Neutrophil (primary cell): ENCODE results near the gene KLRG1.

Experiments
- H3K27ac ChIP-seq: fragments of 200-600 bp; sonication (generic); 2 replicates; pipeline ENCODE4 v1.5.1; 2016; ENCODE audit warnings: mild to moderate bottlenecking, moderate library complexity
- H3K27me3 ChIP-seq: fragments of 200-600 bp; sonication (generic); 2 replicates; pipeline ENCODE4 v1.6.0; 2016; ENCODE audit warnings: mild to moderate bottlenecking
- H3K36me3 ChIP-seq: fragments of 200-600 bp; sonication (generic); 2 replicates; pipeline ENCODE4 v1.5.1; 2017
- H3K4me1 ChIP-seq, 2 experiments: fragments of 200-600 bp in 1 of 2; sonication (generic) in 1 of 2; 1 replicate in 1 of 2; 2 replicates in 1 of 2; pipeline versions ENCODE4 v1.5.1 to v1.6.1; 2013 to 2016; ENCODE audit warnings: low read depth in 1 of 2, low read length in 1 of 2, mild to moderate bottlenecking in 1 of 2, moderate library complexity in 1 of 2; ENCODE audit not compliant: control insufficient read depth in 1 of 2, insufficient read depth in 1 of 2
- H3K4me3 ChIP-seq, 2 experiments: fragments of 200-600 bp in 1 of 2; sonication (generic) in 1 of 2; 1 replicate in 1 of 2; 2 replicates in 1 of 2; pipeline ENCODE4 v1.5.1; 2013 to 2016; ENCODE audit warnings: low read depth in 1 of 2, low read length in 1 of 2, mild to moderate bottlenecking in 1 of 2, moderate library complexity in 1 of 2
- H3K9me3 ChIP-seq: fragments of 200-600 bp; sonication (generic); 2 replicates; pipeline ENCODE4 v1.5.1; 2016
- TF ChIP-seq, protein P1 (sequence below): fragments of 200-600 bp; sonication (generic); IDR thresholded peaks from 2 replicates; pipeline ENCODE4 v1.5.1; 2016; ENCODE audit warnings: antibody characterized with exemption

KLRG1 gene

DNA sequence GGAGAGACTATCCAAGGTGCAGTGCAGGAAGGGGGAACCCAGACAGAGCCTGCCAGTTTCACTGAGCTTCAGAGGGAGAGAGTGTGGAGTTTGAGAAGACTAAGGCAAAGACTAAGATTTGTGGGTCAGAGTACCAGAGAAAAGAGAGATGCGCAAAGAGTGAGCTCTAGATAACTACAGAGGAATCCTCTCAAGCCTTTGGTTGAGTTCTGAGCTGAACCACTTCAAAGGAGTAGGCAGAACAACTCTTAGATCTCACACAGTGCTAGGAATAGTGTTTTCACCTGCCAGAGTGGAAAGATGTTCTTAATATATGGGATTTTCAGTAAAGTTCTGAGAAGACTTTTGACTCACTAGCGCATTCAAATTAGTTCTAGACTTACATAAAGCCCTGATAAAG, 29.2 kb upstream of the KLRG1 start:
- Histone ChIP-seq H3K4me3 (no peak overlapping the region), H3K4me1 (no peaks in the 10 kb centered on the region), H3K27ac (no peak overlapping the region), H3K9me3 (no peaks in the 10 kb centered on the region), H3K36me3 (no peaks in the 10 kb centered on the region), H3K27me3 (no peaks in the 10 kb centered on the region)
- TF ChIP-seq, protein P1, sequence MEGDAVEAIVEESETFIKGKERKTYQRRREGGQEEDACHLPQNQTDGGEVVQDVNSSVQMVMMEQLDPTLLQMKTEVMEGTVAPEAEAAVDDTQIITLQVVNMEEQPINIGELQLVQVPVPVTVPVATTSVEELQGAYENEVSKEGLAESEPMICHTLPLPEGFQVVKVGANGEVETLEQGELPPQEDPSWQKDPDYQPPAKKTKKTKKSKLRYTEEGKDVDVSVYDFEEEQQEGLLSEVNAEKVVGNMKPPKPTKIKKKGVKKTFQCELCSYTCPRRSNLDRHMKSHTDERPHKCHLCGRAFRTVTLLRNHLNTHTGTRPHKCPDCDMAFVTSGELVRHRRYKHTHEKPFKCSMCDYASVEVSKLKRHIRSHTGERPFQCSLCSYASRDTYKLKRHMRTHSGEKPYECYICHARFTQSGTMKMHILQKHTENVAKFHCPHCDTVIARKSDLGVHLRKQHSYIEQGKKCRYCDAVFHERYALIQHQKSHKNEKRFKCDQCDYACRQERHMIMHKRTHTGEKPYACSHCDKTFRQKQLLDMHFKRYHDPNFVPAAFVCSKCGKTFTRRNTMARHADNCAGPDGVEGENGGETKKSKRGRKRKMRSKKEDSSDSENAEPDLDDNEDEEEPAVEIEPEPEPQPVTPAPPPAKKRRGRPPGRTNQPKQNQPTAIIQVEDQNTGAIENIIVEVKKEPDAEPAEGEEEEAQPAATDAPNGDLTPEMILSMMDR, result no peak

DNA sequence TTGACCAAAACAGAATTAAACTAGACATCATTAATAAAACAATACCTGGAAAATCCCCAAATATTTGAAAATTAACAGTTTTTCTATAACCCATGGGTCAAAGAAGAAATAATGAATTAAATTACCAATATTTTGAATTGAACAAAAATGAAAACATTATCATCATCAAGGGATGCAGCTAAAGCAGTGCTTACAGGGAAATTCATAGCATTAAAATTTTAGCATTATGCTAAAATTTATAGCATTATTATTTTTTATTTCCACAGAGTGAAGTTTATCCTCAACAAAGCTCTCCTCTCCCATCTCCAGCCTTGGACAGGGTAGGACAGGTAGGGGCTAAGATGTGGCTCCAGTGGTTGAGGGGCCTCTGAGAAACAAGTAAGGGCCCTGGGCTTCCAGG, 20.6 kb upstream of the KLRG1 start:
- no peaks in the 10 kb centered on the region for H3K27me3 ChIP-seq
- TF ChIP-seq, protein P1, result no peak
- H3K4me3 ChIP-seq, result no peak overlapping the region

GRCh38 chr12:8969861-8970411, 19.4 kb upstream of the KLRG1 start:
- TF ChIP-seq, protein P1, result no peak
- Histone ChIP-seq H3K36me3 (no peaks in the 10 kb centered on the region), H3K27ac (no peak overlapping the region), H3K4me3 (no peak overlapping the region), H3K27me3 (no peaks in the 10 kb centered on the region), H3K9me3 (peaks cover 9% of the 10 kb centered on the region), H3K4me1 (no peaks in the 10 kb centered on the region)

More for the DNA sequence above, 20.6 kb upstream of the KLRG1 start:
- no peaks in the 10 kb centered on the region for H3K36me3 ChIP-seq
- no peak overlapping the region for H3K27ac ChIP-seq
- H3K9me3 ChIP-seq, result peaks cover 9% of the 10 kb centered on the region
- H3K4me1 ChIP-seq, result no peaks in the 10 kb centered on the region

- no peaks in the 10 kb centered on the region for H3K36me3 ChIP-seq
- no peak overlapping the region for H3K27ac ChIP-seq
- H3K4me3 ChIP-seq, result no peak overlapping the region
- no peaks in the 10 kb centered on the region for H3K27me3 ChIP-seq
- no peaks in the 10 kb centered on the region for H3K4me1 ChIP-seq
- TF ChIP-seq, protein P1, result no peak
- H3K9me3 ChIP-seq, result peaks cover 9% of the 10 kb centered on the region
Observed at GRCh38 chr12:8970432-8970831, 18.9 kb upstream of the KLRG1 start.

- TF ChIP-seq, protein P1, result no peak
- no peak overlapping the region for H3K4me3 ChIP-seq
- no peaks in the 10 kb centered on the region for H3K27me3 ChIP-seq
- no peaks in the 10 kb centered on the region for H3K9me3 ChIP-seq
- H3K36me3 ChIP-seq, result no peaks in the 10 kb centered on the region
- no peaks in the 10 kb centered on the region for H3K4me1 ChIP-seq
- H3K27ac ChIP-seq, result no peak overlapping the region
Observed at GRCh38 chr12:8980137-8980536, 9.2 kb upstream of the KLRG1 start.
